GM12874 (cell line): ENCODE measurements around the gene LRRC71.

Experiments used
- TF ChIP-seq, protein P1 (sequence below): IDR thresholded peaks from 2 replicates; pipeline ENCODE4 v1.5.1; 2011; ENCODE audit warnings: low read depth, mild to moderate bottlenecking, control low read depth, low read length, moderate library complexity; ENCODE audit not compliant: insufficient read depth

LRRC71 gene

DNA sequence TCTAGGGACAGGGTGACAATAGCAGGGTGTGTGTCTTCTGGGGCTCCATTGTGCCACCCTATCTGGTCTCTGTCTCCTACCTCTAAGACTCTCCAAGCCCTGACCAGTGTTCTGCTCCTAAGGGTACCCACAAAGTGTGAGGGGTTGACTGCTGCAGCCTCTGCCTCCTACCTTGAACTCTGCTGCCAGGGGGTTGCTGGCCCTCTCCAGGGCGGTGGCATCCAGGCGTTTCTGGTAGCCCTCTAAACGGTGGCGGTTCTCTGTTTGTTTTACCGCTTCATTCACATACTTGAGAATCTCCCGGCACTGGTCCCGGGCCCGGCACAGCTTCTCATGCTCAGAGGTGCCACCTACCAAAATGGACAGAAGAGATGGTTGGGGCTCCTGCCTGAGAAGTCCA, 24.4 kb downstream of the LRRC71 start:
- TF ChIP-seq, protein P1, sequence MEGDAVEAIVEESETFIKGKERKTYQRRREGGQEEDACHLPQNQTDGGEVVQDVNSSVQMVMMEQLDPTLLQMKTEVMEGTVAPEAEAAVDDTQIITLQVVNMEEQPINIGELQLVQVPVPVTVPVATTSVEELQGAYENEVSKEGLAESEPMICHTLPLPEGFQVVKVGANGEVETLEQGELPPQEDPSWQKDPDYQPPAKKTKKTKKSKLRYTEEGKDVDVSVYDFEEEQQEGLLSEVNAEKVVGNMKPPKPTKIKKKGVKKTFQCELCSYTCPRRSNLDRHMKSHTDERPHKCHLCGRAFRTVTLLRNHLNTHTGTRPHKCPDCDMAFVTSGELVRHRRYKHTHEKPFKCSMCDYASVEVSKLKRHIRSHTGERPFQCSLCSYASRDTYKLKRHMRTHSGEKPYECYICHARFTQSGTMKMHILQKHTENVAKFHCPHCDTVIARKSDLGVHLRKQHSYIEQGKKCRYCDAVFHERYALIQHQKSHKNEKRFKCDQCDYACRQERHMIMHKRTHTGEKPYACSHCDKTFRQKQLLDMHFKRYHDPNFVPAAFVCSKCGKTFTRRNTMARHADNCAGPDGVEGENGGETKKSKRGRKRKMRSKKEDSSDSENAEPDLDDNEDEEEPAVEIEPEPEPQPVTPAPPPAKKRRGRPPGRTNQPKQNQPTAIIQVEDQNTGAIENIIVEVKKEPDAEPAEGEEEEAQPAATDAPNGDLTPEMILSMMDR = no peak

DNA sequence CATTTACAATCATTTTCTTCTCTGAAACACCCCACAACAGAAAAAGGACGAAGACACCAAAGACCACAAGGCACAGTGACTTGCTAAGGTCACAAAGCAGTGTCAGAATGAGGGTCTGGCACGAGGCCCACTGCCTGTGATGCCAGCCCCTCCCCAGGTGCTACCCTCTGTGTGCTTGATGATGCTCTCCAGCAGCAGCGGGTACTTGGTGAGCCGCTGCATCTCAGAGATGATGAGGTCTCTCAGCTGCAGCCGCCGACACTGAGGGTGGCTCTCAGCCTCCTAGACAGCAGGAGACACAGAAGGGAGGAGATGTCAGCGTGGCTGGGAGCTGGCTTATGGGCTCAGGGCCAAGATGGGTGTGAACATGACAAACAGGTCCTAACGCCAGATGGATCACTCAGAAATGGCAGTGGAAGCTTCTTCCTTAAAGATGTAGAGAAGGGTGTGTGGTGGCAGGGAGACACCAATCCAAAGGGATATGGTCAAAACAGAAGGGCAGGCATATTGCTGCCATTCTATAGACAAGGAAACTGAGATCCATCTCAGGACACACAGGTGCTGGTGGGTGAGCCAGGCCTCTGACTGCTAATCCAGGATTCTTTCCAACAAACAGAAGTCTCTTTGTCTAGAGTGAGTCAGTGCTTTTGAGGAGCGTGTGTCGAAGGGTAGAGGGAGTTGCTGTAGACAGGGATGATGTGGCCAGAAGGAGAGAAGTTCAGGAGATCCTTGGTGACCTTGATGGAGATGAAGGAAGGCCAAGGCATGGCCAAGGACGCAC, 25.6 kb downstream of the LRRC71 start:
- TF ChIP-seq, protein P1 = no peak

DNA sequence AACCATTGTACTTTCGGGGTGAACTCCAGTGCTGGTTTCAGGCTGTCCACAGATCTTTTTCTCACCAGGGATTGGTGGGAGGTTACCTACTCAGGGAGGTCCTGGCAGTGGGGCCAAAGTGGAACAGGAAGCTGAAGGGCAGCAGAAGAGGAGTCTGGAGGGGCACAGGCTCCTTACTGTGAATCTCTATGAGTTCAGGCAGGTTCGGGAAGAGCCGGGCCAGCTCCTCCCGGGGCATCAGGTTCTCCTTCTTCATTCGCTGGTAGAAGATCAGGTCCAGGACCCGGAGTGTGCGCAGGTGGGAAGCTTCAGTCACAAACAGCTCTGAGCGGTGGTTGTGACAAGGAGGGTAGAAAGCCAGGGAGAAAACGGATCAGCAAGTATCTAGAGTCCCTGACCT, 26.7 kb downstream of the LRRC71 start:
- TF ChIP-seq, protein P1 = no peak

DNA sequence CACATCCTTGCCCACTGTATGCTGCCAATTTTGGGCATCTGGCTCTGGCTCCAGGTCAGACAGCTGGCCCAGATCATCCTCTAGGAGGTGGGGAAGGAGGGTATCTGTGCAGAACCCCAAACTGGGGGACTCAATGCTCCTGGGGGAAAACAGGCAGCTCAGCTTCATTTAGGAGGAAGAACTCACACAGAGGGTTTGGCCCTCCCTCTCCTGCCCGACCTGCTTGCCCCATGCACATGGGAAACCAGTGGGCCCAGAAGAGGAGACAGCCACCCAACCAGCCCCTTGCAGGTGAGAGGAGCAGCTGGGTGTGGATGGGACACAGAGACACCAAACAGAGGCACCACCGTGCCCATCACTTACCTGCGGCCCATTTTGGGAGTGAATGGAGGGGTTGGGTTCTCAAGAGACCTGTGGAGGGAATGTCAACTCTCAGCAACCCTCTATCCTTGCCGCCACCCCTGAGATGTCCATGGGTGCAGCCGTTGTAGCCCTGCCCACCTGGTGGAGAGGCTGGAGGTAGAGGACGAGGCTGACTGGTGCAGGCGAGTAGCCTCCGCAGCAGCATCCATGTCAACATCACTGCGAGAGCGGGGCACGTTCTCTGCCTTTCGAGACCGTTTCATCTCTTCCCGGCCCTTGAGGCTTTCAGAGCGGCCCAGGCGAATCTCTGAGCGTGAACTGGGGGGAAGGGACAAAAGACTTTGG, 27.5 kb downstream of the LRRC71 start:
- TF ChIP-seq, protein P1 = no peak

DNA sequence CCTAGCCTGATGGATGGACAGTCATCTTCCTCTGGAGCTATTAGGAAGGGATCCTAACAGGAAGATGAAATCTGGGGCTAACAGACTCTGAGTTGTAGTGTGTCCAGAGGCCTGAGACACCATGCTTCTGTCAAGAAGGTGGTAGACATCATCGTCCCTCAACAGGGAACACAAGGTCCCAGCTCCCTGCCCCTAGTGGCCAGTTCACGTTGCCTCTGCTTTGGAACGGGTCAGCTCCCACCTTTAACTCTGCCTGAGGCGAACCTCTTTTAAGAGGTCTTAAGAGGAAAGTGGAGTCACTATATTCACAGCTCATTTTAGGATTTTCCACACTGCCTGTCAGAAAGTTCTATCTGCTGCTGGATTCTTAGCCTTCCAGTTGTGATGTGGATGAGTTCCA, 28.3 kb downstream of the LRRC71 start:
- TF ChIP-seq, protein P1 = peak; percentile 7; the same call in 1 of the 2 replicates

DNA sequence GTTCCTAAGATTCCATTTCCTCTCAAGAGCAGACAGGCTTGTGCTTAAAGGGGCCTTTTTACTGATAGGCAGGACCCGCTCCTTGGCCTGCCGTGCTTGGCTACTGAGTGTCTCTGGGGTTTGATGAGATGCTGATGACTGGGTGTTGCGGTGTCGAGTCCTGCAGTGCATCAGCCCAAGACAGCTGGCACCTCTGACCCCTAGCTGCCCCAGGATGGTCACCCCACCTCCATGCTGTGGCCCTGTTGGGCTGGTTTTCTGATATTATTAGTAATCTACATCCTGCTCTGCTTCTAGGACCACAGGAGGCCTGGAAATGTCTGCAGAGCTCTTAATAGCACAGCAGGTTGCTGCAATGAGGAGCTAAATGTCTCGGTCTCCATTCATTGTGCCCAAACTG, 28.7 kb downstream of the LRRC71 start:
- TF ChIP-seq, protein P1 = no peak

DNA sequence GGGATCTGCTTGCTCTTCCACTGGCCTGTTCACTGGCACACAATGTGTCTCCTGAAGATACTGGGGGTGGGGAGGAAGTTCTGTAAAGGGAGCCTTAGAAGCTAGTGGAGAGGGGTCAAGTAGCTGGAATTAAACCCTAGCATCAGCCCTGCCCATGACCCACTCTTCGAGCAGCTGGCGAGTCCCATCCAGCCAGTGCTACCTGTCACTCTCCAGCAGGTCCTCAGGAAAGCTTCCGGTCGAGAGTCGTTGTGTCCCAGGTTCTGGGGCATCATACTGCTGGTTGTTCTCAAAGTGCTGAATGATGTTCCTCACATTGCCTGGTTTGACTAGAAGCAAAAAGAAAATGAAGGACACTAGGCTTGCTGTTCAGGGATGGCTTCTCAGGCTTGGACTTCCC, 30.9 kb downstream of the LRRC71 start:
- TF ChIP-seq, protein P1 = no peak
